Measurements from ENCODE around the gene XPNPEP2. TPM values are rescaled to one million over a fixed set of nuclear protein-coding genes. Genes with fewer than 3 reads are reported as not detected.

The XPNPEP2 gene
- total and polyA plus RNA-seq, 9 of the 15 experiments (the other 6 are each of a cell fraction or from before 2014, with no cell fraction given), result 0.03 to 0.19 (median 0.09) TPM; not detected in 5

- H4K20me1 ChIP-seq (replicated peaks; ENCODE audit: control insufficient read depth, insufficient read depth, low read length), result no peaks in the 10 kb centered on the region
- peaks cover 3% of the 10 kb centered on the region for H3K9me1 ChIP-seq (ENCODE audit: control insufficient read depth, insufficient read depth, low read length)
- intact Hi-C loops (cut with micrococcal nuclease) (no loop called here), in situ Hi-C loops (cut with MboI) (no loop called here)
- DNase-seq (ENCODE audit: extremely low read depth in 1 of 4, low spot score in 3 of 4), result no peak
- H3K9ac ChIP-seq (ENCODE audit: insufficient read depth in 1 of 2, low read depth in 2 of 2, low read length in 2 of 2), result no peak overlapping the region
- H3K4me2 ChIP-seq (ENCODE audit: insufficient read depth, low read length), result no peak overlapping the region
- no peak for ATAC-seq
- peaks cover 4 to 11% of the 10 kb centered on the region in 2 experiments; a peak in 4 of 5 replicates for H3K4me1 ChIP-seq (replicated peaks in 1 of 2; ENCODE audit: control insufficient read depth in 2 of 2, insufficient read depth in 2 of 2, low read length in 2 of 2)
- 41% methylated on average over 4 of the region's 7 CpGs for WGBS (ENCODE audit: insufficient coverage, low coverage, missing lambda C conversion rate)
- H3K36me3 ChIP-seq (ENCODE audit: control insufficient read depth, insufficient read depth, low read length), result no peaks in the 10 kb centered on the region
- CTCF ChIA-PET (ENCODE audit: low intra/inter-chr PET ratio), result no interaction called here
- no peak overlapping the region for H2AFZ ChIP-seq (ENCODE audit: low read depth, low read length)
- FAIRE-seq, result no peak
- TF ChIP-seq MNT (conservative IDR thresholded peaks at IDR 0.05) (no peak), SMC3 (conservative IDR thresholded peaks at IDR 0.05; ENCODE audit: insufficient read depth, low read depth, low read length) (no peak), MAX (CRISPR knock-in tag; IDR thresholded peaks at IDR 0.05) (no peak), SAP30 (IDR thresholded peaks at IDR 0.05; ENCODE audit: borderline replicate concordance, insufficient read depth, low read depth, low read length, poor library complexity, severe bottlenecking) (no peak), ZKSCAN1 (IDR thresholded peaks at IDR 0.05; ENCODE audit: low read depth, low read length) (no peak)
- BruUV-seq (replicated peaks), result no TSS peak
- no peaks in the 10 kb centered on the region for H3K9me3 ChIP-seq (replicated peaks; ENCODE audit: control insufficient read depth, insufficient read depth, low read depth, low read length)
- no peak overlapping the region for H3K27ac ChIP-seq (ENCODE audit: extremely low read depth, low read depth, low read length)
- no peaks in the 10 kb centered on the region for H3K27me3 ChIP-seq (ENCODE audit: control insufficient read depth in 2 of 2, insufficient read depth in 2 of 2, low read length in 2 of 2)
- no peak overlapping the region for H3K4me3 ChIP-seq
- H3K79me2 ChIP-seq (ENCODE audit: control insufficient read depth, insufficient read depth, low read length), result no peaks in the 10 kb centered on the region
- POLR2A ChIA-PET, result no interaction called here
Observed at GRCh38 chrX:129746557-129747470, 8.0 kb downstream of the XPNPEP2 start.

All from K562 (cell line).